ENCODE data around the gene EWSR1.
"Not testable (repeated sequence)": the region's sequence is repeated elsewhere in the genome, so short reads cannot be mapped to it uniquely, and the experiment has no call there.

Gene EWSR1

GRCh38 chr22:29247891-29248290 lies 20.2 kb upstream of the EWSR1 start:
- not testable (repeated sequence) for DNase-seq (ENCODE audit: low read depth)

GRCh38 chr22:29251265-29251664 lies 16.8 kb upstream of the EWSR1 start:
- DNase-seq (ENCODE audit: low read depth) = no peak

- DNase-seq (ENCODE audit: low read depth) = no peak
These were observed 15.8 kb upstream of the EWSR1 start for GRCh38 chr22:29251981-29252911.

GRCh38 chr22:29253561-29254285 lies 14.3 kb upstream of the EWSR1 start:
- DNase-seq (ENCODE audit: low read depth) = no peak

GRCh38 chr22:29254286-29254660 lies 13.8 kb upstream of the EWSR1 start:
- no peak for DNase-seq (ENCODE audit: low read depth)

- no peak for DNase-seq (ENCODE audit: low read depth)
These were observed 12.9 kb upstream of the EWSR1 start for GRCh38 chr22:29255064-29255621.

- DNase-seq (ENCODE audit: low read depth) = no peak
These were observed 11.3 kb upstream of the EWSR1 start for GRCh38 chr22:29256606-29257325.

- DNase-seq (ENCODE audit: low read depth) = no peak
These were observed 10.3 kb upstream of the EWSR1 start for GRCh38 chr22:29257751-29258181.

- DNase-seq (ENCODE audit: low read depth) = no peak
These were observed 9.4 kb upstream of the EWSR1 start for GRCh38 chr22:29258407-29259252.

GRCh38 chr22:29259253-29259899 lies 8.7 kb upstream of the EWSR1 start:
- DNase-seq (ENCODE audit: low read depth) = no peak

GRCh38 chr22:29260031-29260560 lies 8.0 kb upstream of the EWSR1 start:
- no peak for DNase-seq (ENCODE audit: low read depth)

- DNase-seq (ENCODE audit: low read depth) = no peak
These were observed 7.3 kb upstream of the EWSR1 start for GRCh38 chr22:29260601-29261315.

- no peak for DNase-seq (ENCODE audit: low read depth)
These were observed 4.2 kb upstream of the EWSR1 start for GRCh38 chr22:29263791-29264276.

- no peak for DNase-seq (ENCODE audit: low read depth)
These were observed 2.8 kb upstream of the EWSR1 start for GRCh38 chr22:29265305-29265704.

- DNase-seq (ENCODE audit: low read depth) = no peak
These were observed 2.1 kb upstream of the EWSR1 start for GRCh38 chr22:29265929-29266328.

GRCh38 chr22:29266564-29267461 lies 1.3 kb upstream of the EWSR1 start:
- no peak for DNase-seq (ENCODE audit: low read depth)

GRCh38 chr22:29267462-29267857 lies 608 bp upstream of the EWSR1 start:
- DNase-seq (ENCODE audit: low read depth) = no peak

- peak; percentile 26 for DNase-seq (ENCODE audit: low read depth)
These were observed 602 bp downstream of the EWSR1 start for GRCh38 chr22:29268511-29269229.

Measured in stimulated activated CD4-positive, alpha-beta T cell treated with anti-CD3 and anti-CD28 coated beads, Interleukin-2, amount 100 ng/mL, for 4 hours (primary cell).